ENCODE data around the gene DGCR2.

GRCh38 chr22:19090586-19091127 lies 31.6 kb downstream of the DGCR2 start:
- TF ChIP-seq CTCF (IDR thresholded peaks at IDR 0.05; ENCODE audit: insufficient read depth, low read length) (no peak), POLR2AphosphoS5 (IDR thresholded peaks at IDR 0.05; ENCODE audit: low read depth) (no peak), REST (IDR thresholded peaks at IDR 0.05; ENCODE audit: insufficient replicate concordance, low read depth) (no peak)

All from HL-60 (cell line).